ENCODE results near the gene SPIRE2.
"Not testable (repeated sequence)": the region's sequence is repeated elsewhere in the genome, so short reads cannot be mapped to it uniquely, and the experiment has no call there.

SPIRE2 gene

GRCh38 chr16:89808475-89808874 lies 19.8 kb upstream of the SPIRE2 start:
- no peak for DNase-seq

- DNase-seq, result no peak
These were observed 17.0 kb upstream of the SPIRE2 start for GRCh38 chr16:89811321-89811720.

GRCh38 chr16:89815639-89816348 lies 12.5 kb upstream of the SPIRE2 start:
- DNase-seq, result no peak

GRCh38 chr16:89818851-89819403 lies 9.3 kb upstream of the SPIRE2 start:
- peak in 1 of 2 donors; percentile 23 for DNase-seq

- not testable (repeated sequence) for DNase-seq
These were observed 8.8 kb upstream of the SPIRE2 start for GRCh38 chr16:89819448-89819847.

- peak; percentile 63 to 64 for DNase-seq
These were observed 6.7 kb upstream of the SPIRE2 start for GRCh38 chr16:89821438-89822187.

GRCh38 chr16:89822188-89823086 lies 5.8 kb upstream of the SPIRE2 start:
- no peak for DNase-seq

GRCh38 chr16:89823087-89823823 lies 5.0 kb upstream of the SPIRE2 start:
- no peak for DNase-seq

- not testable (repeated sequence) for DNase-seq
These were observed 4.5 kb upstream of the SPIRE2 start for GRCh38 chr16:89823824-89824148.

- no peak for DNase-seq
These were observed 1.5 kb upstream of the SPIRE2 start for GRCh38 chr16:89826531-89827382.

- DNase-seq, result no peak
These were observed 684 bp upstream of the SPIRE2 start for GRCh38 chr16:89827383-89828198.

- DNase-seq, result no peak
These were observed 775 bp downstream of the SPIRE2 start for GRCh38 chr16:89828870-89829629.

GRCh38 chr16:89829630-89830437 lies 1.6 kb downstream of the SPIRE2 start:
- DNase-seq, result no peak

GRCh38 chr16:89831810-89832328 lies 3.6 kb downstream of the SPIRE2 start:
- no peak for DNase-seq

GRCh38 chr16:89833664-89834363 lies 5.5 kb downstream of the SPIRE2 start:
- not testable (repeated sequence) for DNase-seq

GRCh38 chr16:89834813-89835363 lies 6.6 kb downstream of the SPIRE2 start:
- DNase-seq, result not testable (repeated sequence)

GRCh38 chr16:89836484-89836883 lies 8.2 kb downstream of the SPIRE2 start:
- DNase-seq, result not testable (repeated sequence)
